MG63 (cell line): ENCODE measurements around the gene CACNA1S. TPM values are rescaled to one million over a fixed set of nuclear protein-coding genes. Genes with fewer than 3 reads are reported as not detected.

Experiments used
- DNase-seq: peaks from one replicate; pipeline ENCODE4 v3.0.0-alpha.2; 2020
- H3K27me3 ChIP-seq: fragments of 250-450 bp; sonication (Bioruptor Pico); 2 replicates; pipeline ENCODE4 v1.5.1; 2020; ENCODE audit warnings: mild to moderate bottlenecking, moderate library complexity
- H3K36me3 ChIP-seq: fragments of 250-450 bp; sonication (Bioruptor Pico); 2 replicates; pipeline ENCODE4 v1.5.1; 2020; ENCODE audit warnings: mild to moderate bottlenecking, moderate library complexity
- H3K4me3 ChIP-seq: fragments of 250-450 bp; sonication (Bioruptor Pico); 2 replicates; pipeline ENCODE4 v1.5.1; 2020; ENCODE audit warnings: mild to moderate bottlenecking, moderate library complexity
- H3K9me3 ChIP-seq: fragments of 250-450 bp; sonication (Bioruptor Pico); 2 replicates; pipeline ENCODE4 v1.5.1; 2020; ENCODE audit warnings: mild to moderate bottlenecking, moderate library complexity
- total RNA-seq: library from RNA; depleted of rRNA; stranded (reverse); fragments of >200 nt; shearing (Covaris generic); gene quantifications from 2 replicates; pipeline ENCODE4 v1.2.3, GENCODE V29; 2014; ENCODE audit warnings: low replicate concordance

The CACNA1S gene
- total RNA-seq, 1 experiment from 2014 or later: not detected

DNA sequence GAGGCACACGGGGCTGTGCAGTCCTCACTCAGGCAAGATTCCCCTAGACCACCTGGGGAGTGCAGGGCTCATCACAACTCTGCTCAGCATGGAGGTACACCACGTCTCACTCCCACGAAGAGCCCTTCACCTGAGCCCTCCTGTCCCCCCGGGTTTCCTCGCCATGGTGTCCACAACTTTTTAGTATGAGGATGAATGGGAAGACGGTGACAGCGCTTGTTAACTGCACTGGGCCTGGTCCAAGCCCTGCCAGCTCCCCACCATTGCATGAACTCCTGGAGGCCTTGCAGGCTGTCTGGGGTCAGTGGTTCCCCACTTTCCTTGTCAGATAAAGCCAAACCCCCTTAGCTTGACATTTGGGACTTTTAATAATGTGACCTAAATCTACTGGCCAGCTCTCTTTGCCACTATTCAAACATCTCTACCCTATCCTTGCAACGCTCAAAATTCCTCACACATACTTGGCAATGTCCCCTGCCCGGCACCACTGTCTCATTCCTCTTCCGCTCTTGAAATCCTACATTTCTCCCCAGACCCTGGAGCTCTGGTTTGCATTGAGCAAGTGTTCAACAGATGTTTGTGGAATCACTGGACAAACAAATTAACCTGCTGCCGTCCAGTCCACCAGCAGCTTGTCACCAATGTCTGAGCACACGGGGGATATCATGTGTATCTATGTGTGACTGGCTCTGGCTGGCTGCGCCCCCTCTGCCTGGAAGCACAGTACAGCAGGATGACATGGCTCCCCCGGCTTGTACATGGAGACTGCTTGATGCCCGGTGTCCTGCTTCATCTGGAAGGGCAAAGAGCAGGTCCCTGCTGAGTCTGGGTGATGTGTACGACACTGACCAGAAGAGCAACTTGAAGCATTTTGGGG, 30.9 kb upstream of the CACNA1S start:
- Histone ChIP-seq H3K9me3 (no peaks in the 10 kb centered on the region), H3K36me3 (peaks cover 30% of the 10 kb centered on the region), H3K4me3 (no peak overlapping the region), H3K27me3 (no peaks in the 10 kb centered on the region)
- no peak for DNase-seq

DNA sequence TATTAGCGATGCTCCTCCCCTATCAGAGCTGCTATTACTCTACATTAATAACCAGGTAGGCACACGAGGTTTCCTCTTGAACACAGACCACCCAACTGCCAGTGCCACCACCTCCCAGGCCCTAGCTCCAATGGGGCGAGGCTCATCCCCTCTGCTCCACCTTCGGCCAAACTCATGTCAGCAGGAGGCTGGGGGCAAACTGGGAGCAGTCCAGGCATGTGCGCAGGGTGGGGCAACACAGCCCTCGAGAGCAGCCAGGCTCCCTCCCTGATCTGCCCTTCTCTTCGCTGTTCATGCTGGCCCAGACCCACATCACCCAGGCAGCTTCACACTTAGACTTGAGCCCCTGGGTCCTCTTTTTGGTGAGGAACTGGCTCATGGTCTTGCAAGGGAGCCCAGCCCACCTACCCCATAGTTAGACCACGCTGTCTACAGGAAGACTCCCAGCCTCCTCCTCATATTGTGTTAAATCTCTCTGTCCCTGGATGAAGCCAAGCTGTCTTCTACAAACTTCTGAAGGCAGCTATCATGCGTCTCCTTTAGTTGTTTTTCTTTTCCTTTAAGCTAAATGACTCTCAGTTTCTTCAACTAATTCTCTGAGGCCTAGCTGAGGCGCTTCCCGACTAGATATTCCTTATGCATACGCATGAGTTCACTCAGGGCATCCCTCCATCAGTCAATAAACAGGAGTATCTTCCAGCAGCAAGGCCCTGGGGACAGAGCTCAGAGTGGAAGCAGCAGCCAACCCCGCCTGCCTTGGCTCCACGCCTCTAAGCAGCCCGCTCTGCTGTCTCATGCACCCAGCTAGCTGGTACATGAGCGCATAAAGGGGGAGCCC, 30.0 kb upstream of the CACNA1S start:
- Histone ChIP-seq H3K27me3 (no peaks in the 10 kb centered on the region), H3K4me3 (no peak overlapping the region), H3K36me3 (peaks cover 28% of the 10 kb centered on the region), H3K9me3 (no peaks in the 10 kb centered on the region)
- no peak for DNase-seq

DNA sequence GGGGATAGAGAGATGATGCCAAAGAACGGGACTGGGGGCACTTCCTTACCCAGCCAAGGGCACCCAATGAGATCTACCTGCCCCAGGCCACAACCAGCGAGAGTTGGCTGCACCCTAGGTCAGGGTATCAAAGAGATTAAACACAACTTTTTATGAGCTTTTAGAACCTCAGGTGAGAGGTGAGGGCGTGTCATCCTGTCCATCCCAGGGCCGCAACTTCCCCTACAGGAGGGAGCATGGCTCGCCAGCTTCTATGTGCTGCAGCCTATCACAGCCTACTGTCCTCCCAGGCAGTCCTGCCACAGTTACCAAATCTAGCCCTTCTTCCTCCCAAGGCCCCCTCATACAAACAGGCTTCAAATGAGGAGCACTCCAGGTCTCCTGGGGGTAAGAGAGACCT, 29.2 kb upstream of the CACNA1S start:
- Histone ChIP-seq H3K27me3 (no peaks in the 10 kb centered on the region), H3K36me3 (peaks cover 34% of the 10 kb centered on the region), H3K4me3 (no peak overlapping the region), H3K9me3 (no peaks in the 10 kb centered on the region)
- no peak for DNase-seq

DNA sequence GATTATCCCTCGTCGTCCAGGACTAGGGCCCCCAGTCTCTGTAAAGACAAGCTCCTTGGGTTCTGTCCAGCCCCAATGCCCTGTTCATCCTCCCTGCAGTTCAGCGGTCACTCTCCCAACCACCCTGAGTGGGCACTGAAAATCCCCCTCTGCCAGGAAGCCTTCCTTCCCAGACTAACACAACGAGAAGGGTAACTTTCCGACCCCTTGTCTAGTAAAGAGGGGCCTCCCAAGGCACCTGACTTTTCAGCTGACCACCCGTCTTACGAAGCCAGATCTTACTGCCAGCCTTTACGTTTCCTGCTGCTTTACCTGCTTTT, 28.7 kb upstream of the CACNA1S start:
- Histone ChIP-seq H3K36me3 (peaks cover 35% of the 10 kb centered on the region), H3K9me3 (no peaks in the 10 kb centered on the region), H3K27me3 (no peaks in the 10 kb centered on the region), H3K4me3 (no peak overlapping the region)
- DNase-seq: no peak

DNA sequence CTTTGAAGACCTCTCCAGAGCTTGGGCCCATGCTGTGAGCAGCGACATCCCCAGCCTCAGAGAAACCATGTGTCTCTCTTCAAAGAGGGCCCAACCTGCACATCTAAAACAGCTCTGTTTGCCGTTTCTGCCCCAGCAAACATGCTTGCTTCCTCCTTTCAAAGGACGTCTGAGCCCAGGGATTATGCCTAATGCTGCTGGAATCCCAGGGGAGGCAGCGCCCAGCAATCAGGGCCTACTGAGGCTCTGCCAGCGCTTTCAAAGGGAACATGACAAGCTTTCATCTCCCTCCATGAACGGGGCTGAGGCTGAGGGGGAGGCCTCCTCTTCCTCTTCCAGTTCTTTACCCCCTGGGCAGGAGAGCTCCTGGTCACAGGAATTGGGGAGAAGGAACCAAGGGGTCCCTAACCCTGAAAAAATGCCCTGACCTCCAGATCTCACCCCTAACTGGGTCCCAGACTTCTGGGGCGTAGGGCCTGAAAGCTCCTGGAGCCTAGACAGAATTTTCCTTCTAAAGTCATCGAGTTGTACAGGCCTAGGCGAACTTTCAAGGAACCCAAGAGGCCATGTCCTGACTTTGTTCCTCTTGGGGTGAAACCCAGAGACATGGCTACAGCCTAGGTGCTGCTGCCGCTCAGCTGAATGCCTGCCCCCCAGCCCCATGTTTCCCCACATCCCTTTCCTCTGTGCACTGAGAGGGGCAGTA, 28.2 kb upstream of the CACNA1S start:
- DNase-seq: no peak
- H3K27me3 ChIP-seq: no peaks in the 10 kb centered on the region
- no peak overlapping the region for H3K4me3 ChIP-seq
- peaks cover 37% of the 10 kb centered on the region for H3K36me3 ChIP-seq
- H3K9me3 ChIP-seq: no peaks in the 10 kb centered on the region

DNA sequence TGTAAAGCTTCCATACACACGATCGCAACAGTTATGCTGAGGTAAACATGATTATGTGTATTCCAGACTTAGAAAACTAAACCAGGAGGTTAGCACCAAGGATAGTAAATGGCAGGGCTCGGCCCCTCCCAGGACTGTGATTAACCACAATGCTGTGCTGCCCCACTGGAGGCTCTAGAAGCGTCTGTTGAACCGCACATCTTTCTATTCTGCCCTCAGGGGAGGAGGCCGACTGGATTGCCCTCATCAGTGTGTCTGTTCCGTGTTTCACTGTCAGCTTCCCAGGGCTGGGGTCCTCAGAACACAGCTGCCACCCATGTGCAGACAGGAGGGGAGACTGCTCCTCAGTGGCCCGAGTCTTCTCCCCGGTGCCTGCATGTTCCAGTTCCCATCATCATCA, 27.5 kb upstream of the CACNA1S start:
- Histone ChIP-seq H3K27me3 (no peaks in the 10 kb centered on the region), H3K9me3 (no peaks in the 10 kb centered on the region), H3K4me3 (no peak overlapping the region), H3K36me3 (peaks cover 41% of the 10 kb centered on the region)
- no peak for DNase-seq

DNA sequence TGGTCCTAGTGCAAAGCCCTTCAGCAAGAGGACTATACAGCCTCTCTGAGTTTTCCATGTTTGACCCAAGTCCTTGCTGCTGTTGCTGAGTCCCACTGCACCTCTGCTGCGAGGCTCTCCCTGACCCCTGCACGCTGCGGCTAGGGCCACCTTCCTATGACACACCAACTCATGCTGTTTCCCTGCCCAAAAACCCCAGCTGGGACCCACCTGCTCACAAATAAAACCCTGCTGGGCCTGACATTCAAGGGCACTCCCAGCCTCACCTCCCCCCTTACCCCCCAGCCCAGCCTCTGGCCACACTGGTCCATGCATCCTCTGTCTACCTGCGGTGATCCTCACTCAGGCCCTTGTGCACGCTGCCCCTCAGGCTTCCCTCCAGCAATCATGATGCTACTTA, 27.1 kb upstream of the CACNA1S start:
- no peaks in the 10 kb centered on the region for H3K9me3 ChIP-seq
- H3K4me3 ChIP-seq: no peak overlapping the region
- H3K27me3 ChIP-seq: no peaks in the 10 kb centered on the region
- H3K36me3 ChIP-seq: peaks cover 46% of the 10 kb centered on the region
- DNase-seq: no peak

DNA sequence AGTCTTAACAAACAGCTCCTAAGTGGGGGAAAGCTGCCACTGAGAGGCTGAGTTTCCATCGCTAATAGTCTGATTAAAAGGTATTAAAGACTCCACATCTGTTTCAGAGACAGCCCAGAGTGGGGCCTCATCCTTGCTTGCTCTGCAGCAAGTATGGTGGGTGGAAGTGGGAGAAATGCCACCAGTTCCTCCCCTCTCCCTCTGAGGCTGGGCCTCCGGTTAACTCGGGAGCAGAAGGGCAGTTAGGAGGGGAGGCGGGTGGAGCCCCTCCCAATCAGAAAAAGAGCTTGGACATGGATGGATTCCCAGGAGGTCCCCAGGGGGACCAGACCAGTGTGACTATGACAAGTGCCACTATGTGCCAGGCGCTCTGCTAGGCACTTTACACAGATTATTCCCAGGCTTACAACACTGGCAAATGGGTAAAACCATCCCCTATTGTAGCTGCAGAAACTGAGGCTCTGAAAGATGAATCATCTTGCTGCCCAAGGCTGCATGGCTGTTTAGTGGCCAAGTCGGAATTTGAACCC, 26.1 kb upstream of the CACNA1S start:
- Histone ChIP-seq H3K9me3 (no peaks in the 10 kb centered on the region), H3K27me3 (no peaks in the 10 kb centered on the region), H3K36me3 (peaks cover 46% of the 10 kb centered on the region), H3K4me3 (no peak overlapping the region)
- DNase-seq: no peak

DNA sequence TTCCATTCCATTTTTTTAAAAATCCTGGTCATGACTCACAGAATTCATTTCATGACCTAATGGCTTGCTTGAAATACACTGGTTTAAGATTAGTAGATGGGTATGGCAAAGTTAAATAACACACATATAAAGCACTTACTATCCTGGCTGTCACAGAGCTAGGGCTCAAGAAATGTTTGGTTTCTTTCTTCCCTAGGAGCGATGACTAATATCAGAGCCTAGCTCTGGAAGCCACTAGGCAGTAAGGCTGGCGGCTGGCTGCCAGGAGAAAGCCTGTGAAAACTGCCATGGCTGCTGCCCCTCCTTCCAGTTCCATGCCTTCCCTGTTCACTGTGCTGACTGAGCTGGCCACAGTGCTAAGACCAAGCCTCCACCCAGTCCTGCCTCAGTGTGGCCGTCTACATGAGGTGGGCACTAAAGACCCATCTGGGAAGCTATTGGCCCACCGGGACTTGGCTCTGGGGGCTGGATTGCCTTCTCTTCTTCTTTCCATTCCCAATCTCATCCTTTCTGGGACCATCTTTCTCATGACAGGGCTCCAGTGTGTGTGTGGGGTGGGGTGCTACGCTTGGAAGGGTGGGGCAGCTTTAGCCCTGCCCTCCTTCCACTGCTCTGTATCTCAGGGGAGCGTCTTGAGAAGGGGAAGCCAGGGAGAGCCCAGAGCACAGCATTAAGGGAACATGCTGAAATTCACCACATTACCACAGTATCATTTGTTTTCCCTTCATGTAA, 25.5 kb upstream of the CACNA1S start:
- peaks cover 40% of the 10 kb centered on the region for H3K36me3 ChIP-seq

DNA sequence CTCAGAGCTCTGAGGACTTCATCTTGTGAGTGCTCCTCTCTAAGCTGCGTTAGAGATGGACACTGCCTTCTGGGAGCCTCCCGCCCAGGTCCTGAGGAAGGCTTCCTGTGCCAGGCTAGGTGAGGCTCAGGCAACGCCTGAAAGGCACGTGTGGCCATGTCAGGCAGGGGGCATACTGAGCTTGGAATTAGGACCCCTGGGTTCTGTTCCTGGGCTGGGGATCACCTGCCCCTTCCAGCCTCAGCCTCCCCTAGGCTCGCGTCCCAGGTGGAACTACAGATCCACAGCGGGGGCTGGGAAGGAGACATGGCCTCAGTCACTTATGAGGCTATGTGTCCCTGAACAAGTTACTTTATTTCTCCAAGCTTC, 24.8 kb upstream of the CACNA1S start:
- DNase-seq: no peak
- Histone ChIP-seq H3K4me3 (no peak overlapping the region), H3K9me3 (no peaks in the 10 kb centered on the region), H3K36me3 (peaks cover 36% of the 10 kb centered on the region), H3K27me3 (no peaks in the 10 kb centered on the region)

More for the DNA sequence above, 25.5 kb upstream of the CACNA1S start:
- Histone ChIP-seq H3K9me3 (no peaks in the 10 kb centered on the region), H3K4me3 (no peak overlapping the region), H3K27me3 (no peaks in the 10 kb centered on the region)
- peak; percentile 95 for DNase-seq

DNA sequence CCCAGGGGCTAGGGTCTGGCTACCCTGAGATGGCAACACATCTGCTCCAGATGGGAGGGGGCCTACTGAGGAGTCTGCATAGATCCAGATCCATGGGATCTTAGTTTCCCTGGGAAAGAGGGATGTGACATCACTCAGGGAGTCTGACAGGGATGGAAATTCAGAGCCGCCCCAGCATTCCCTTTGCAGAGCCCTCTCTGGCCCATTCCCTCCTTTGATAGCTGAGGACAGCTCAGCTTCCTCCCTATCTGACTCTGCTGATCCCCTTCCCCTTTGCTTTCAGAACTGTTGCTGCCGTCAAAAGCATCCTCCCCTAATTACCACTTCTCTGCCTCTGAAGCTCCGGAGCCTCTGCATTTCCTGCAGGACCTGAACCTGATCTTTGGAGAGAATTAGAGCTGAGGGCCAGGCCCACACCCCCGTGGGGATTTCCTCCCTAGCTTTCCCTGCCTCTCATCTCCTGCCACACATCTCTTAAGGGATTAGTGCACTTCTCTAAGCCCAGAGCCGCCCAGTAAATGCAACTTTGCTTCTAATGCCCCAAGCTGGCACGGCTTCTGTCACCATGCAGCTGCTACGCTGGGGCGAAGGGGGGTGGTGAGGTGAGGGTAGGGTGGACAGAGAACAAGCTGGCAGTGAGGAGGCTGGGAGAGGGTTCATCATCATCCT, 24.3 kb upstream of the CACNA1S start:
- Histone ChIP-seq H3K4me3 (no peak overlapping the region), H3K27me3 (no peaks in the 10 kb centered on the region), H3K36me3 (peaks cover 36% of the 10 kb centered on the region), H3K9me3 (no peaks in the 10 kb centered on the region)
- no peak for DNase-seq

DNA sequence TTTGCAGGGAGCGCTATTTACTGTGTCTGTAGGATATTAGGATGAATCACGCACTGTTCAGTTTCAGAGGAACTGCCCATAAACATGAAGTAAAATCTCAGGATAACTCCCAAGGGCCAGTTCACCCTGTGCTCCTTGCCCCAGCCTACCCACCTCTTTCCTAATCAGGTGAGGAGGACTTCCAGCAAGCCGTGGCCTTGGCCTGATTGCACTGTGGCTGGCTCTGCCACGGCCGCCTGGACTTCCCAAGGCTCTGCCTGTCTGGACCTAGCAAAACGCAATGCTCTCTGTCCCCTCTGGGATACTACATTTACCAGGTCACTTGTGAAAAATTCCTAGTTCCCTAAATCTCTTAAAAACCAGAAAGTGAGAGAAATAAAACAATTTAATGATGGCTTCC, 22.2 kb upstream of the CACNA1S start:
- no peak for DNase-seq
- H3K27me3 ChIP-seq: no peaks in the 10 kb centered on the region
- no peak overlapping the region for H3K4me3 ChIP-seq
- no peaks in the 10 kb centered on the region for H3K9me3 ChIP-seq
- peaks cover 31% of the 10 kb centered on the region for H3K36me3 ChIP-seq

DNA sequence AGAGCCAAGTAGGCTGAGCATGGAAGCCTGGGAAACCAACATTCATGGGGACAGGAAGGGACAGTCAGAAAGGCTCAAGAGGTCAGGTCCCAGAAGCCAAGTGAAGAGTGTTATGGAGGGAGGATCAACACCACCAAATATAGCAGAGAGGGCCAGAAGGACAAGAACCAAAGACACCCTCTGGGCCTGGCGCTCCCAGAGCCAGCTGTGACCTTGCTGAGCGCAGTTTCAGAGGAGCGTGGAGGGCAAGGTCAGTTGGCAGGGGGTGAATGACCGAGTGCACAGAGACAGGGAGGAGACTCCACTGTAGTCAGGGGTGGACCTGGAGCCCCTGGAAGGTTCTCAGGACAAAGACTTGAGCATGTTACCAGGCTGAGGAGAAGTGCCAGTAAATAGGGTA, 19.2 kb upstream of the CACNA1S start:
- H3K9me3 ChIP-seq: no peaks in the 10 kb centered on the region
- no peak for DNase-seq
- no peak overlapping the region for H3K4me3 ChIP-seq
- peaks cover 21% of the 10 kb centered on the region for H3K36me3 ChIP-seq
- no peaks in the 10 kb centered on the region for H3K27me3 ChIP-seq

DNA sequence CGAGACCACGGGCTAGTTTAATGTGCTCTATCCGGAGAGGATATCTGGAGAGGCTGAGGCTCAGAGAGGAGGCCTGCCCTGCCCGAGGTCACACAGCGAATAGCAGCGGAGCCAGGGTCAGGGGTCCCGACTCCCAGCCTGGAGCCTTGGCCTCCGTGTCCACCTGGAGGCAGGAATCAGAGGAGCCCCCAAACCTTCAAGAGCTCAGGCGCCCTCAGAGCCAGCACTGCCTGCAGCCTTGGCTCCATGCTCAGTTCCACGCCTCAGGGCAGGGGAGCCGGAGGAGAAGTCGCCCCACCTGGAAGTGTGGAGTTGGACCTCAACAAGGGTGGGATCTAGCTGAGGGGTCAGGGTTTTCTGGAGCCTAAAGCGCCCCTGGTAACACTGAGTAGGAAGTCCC, 16.7 kb upstream of the CACNA1S start:
- Histone ChIP-seq H3K9me3 (no peaks in the 10 kb centered on the region), H3K4me3 (no peak overlapping the region), H3K27me3 (no peaks in the 10 kb centered on the region; the same call in 1 of the 2 replicates), H3K36me3 (no peaks in the 10 kb centered on the region)
- DNase-seq: no peak

DNA sequence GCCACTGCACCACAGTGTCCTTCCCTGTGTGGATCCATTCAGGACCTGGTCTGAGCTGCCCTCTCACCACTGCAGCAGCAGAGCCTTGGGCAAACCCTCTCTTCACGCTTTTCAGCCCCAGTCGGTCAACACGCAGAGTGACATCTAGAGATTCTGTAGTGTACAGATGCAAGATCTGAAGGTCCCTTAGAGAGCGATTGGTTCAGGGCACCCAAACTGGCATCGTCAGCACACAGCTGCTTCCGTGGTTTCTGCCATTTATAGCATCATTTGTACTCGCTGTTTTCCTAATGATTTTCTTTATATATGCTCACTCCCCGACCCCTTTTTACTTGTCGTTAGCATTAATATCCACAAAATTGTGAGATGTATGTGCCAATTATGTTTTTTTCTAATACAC, 16.2 kb upstream of the CACNA1S start:
- H3K27me3 ChIP-seq: no peaks in the 10 kb centered on the region; the same call in 1 of the 2 replicates
- H3K36me3 ChIP-seq: no peaks in the 10 kb centered on the region
- DNase-seq: no peak
- no peaks in the 10 kb centered on the region for H3K9me3 ChIP-seq
- no peak overlapping the region for H3K4me3 ChIP-seq
